Aorta (tissue), 5 donors: ENCODE data around the gene MYCBP2. TPM values are rescaled to one million over a fixed set of nuclear protein-coding genes. Genes with fewer than 3 reads are reported as not detected.
A peak's percentile ranks its signal among the peaks of the same experiment; 100 is the strongest.

Experiments
- ATAC-seq: fragments of 200-7000 bp; cut with Tn5 transposase; one replicate; pipeline ENCODE4 v1.9.1; 2022; ENCODE audit warnings: moderate library complexity; ENCODE audit not compliant: low FRiP score
- DNase-seq, 2 donors: peaks; one replicate each; pipeline ENCODE4 v3.0.0-alpha.2; 2020
- H3K27ac ChIP-seq, 2 donors: one replicate each; pipeline ENCODE4 v1.5.1; 2013; ENCODE audit warnings: low read length in 2 of 2, mild to moderate bottlenecking in 2 of 2, moderate library complexity in 2 of 2, control low read depth in 1 of 2, inconsistent platforms in 1 of 2, low read depth in 1 of 2
- H3K27me3 ChIP-seq, 2 donors: one replicate each; pipeline ENCODE4 v1.6.1; 2013; ENCODE audit warnings: control low read depth in 1 of 2, low read length in 1 of 2, mild to moderate bottlenecking in 1 of 2, moderate library complexity in 1 of 2; ENCODE audit not compliant: insufficient read depth in 2 of 2, control insufficient read depth in 1 of 2
- H3K36me3 ChIP-seq, 2 donors: one replicate each; pipeline ENCODE4 v1.6.1; 2013; ENCODE audit warnings: control low read depth in 1 of 2, low read length in 1 of 2, mild to moderate bottlenecking in 1 of 2; ENCODE audit not compliant: insufficient read depth in 2 of 2, control insufficient read depth in 1 of 2
- H3K4me1 ChIP-seq, 2 donors: one replicate each; pipeline ENCODE4 v1.6.1; 2013; ENCODE audit warnings: low read length in 2 of 2, control low read depth in 1 of 2, mild to moderate bottlenecking in 1 of 2, moderate library complexity in 1 of 2; ENCODE audit not compliant: insufficient read depth in 2 of 2, control insufficient read depth in 1 of 2
- H3K4me3 ChIP-seq, 2 donors: one replicate each; pipeline ENCODE4 v1.5.1; 2013; ENCODE audit warnings: low read length in 2 of 2, control low read depth in 1 of 2, mild to moderate bottlenecking in 1 of 2
- H3K9me3 ChIP-seq: one replicate; pipeline ENCODE4 v1.6.1; 2013; ENCODE audit warnings: mild to moderate bottlenecking, low read length; ENCODE audit not compliant: control insufficient read depth
- WGBS, 2 donors: extraction: QIAGEN DNeasy Blood & Tissue Kit; methylation state at CpG; one replicate each; pipeline ENCODE4 v1.1.7; 2013; 5-methylcytosine and 5-hydroxymethylcytosine counted together
- intact Hi-C, 2 donors: fragments of 100-400 bp; cut with DNase I; formaldehyde crosslinking; loops; one replicate each; pipeline versions ENCODE4 v1.14.2 to v1.15.0; 2022
- polyA plus RNA-seq, 2 donors: library from polyadenylated mRNA; stranded (reverse); fragments of 200-250 nt; gene quantifications; one replicate each; pipeline ENCODE4 v1.2.3, GENCODE V29; 2013
- total RNA-seq, 2 donors: library from RNA; stranded (reverse); fragmentation: NEBNext Ultra II Directional; extraction: Animal tissue kit (Norgen Biotek cat#: 25700); gene quantifications; one replicate each; pipeline ENCODE4 v1.2.1, GENCODE V29; 2021
- donor health status: healthy with polysubstance abuse.
- donor health status: Bipolar disorder and iron deficiency.
- donor health status: DM: no; HTN: no; CAD: no.
- donor health status: DM: no; HTN: no; CAD: no.
- donor health status: DM: yes; HTN: yes; CAD: no.

The MYCBP2 gene
- total and polyA plus RNA-seq, 4 donors, result 8.1 to 166 (median 96.1) TPM

DNA sequence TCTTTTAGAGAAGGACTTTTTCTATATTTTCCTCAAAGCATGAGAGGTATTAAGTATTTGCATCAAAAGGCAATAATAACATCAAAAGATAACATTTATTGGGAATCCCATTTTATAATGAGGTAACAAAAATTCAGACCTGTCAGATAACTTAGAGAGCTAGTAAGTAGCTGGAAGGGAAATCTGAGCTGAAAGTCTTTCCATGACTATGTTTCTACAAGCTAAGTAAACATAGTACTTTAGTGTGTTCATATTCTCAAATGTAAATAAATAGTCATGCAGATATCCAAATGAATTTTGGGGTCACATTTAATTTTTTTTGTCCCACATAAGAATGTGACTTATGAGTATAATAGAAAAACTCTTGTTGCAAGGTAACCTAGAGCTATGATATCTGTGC lies 212.6 kb downstream of the MYCBP2 start:
- H3K36me3 ChIP-seq, result peaks cover 2 to 6% of the 10 kb centered on the region in 2 donors
- no peaks in the 10 kb centered on the region for H3K9me3 ChIP-seq
- DNase-seq (no peak), ATAC-seq (no peak)
- intact Hi-C loops, result no loop called here
- no peaks in the 10 kb centered on the region for H3K27me3 ChIP-seq
- no peak overlapping the region for H3K27ac ChIP-seq
- H3K4me1 ChIP-seq, result peaks cover 2 to 3% of the 10 kb centered on the region in 2 donors
- H3K4me3 ChIP-seq, result no peak overlapping the region

DNA sequence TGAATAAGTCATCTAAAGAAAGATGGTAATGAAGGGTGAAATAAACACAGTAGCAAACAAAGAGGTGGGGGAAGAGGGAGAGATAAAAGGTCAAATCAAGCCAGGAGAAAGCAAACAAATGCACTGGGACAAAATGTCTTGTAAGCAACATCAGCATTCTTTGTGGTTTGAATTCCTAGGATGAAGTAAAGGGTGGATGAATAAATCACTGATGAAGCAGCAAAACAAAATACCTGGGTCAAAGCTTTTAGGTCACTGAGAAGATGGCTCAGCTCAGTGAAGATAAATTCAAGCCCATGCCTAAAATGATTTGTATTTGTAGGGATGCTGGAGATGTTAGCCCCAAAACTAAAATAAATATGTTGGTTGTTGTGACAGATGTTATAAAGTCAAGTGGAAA lies 213.4 kb downstream of the MYCBP2 start:
- no peak overlapping the region for H3K4me3 ChIP-seq

DNA sequence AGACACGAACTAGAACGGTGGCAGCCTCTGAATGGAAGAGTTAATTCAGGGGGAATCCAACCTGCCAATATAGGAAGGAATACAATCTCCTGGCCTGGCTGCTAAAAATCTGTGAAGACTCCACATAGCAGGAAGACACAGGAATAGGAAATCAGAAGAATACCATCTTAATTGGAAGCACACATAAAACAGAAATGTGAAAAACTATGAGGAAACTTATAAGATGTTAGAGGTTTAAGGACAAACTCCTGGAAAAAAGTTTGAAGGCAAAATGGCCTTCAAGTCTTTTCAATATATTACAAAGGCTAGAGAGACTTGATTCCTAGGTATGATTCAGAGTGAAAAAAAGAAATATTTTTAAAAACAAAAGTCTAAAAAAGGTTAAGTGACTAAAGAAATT lies 221.8 kb downstream of the MYCBP2 start:
- Histone ChIP-seq H3K9me3 (no peaks in the 10 kb centered on the region), H3K4me3 (no peak overlapping the region), H3K27ac (no peak overlapping the region), H3K36me3 (peaks cover 3 to 4% of the 10 kb centered on the region in 2 donors), H3K4me1 (no peaks in the 10 kb centered on the region), H3K27me3 (no peaks in the 10 kb centered on the region)
- intact Hi-C loops, result no loop called here
- 91 to 92% methylated on average over 2 of the region's 2 CpGs for WGBS, 2 donors
- DNase-seq (no peak), ATAC-seq (no peak)

More for the DNA sequence above, 213.4 kb downstream of the MYCBP2 start:
- no peak for ATAC-seq
- no peak for DNase-seq
- peaks cover 2 to 6% of the 10 kb centered on the region in 2 donors for H3K36me3 ChIP-seq
- intact Hi-C loops, result no loop called here
- H3K27me3 ChIP-seq, result no peaks in the 10 kb centered on the region
- H3K27ac ChIP-seq, result no peak overlapping the region
- no peaks in the 10 kb centered on the region for H3K9me3 ChIP-seq
- H3K4me1 ChIP-seq, result peaks cover 2 to 3% of the 10 kb centered on the region in 2 donors

DNA sequence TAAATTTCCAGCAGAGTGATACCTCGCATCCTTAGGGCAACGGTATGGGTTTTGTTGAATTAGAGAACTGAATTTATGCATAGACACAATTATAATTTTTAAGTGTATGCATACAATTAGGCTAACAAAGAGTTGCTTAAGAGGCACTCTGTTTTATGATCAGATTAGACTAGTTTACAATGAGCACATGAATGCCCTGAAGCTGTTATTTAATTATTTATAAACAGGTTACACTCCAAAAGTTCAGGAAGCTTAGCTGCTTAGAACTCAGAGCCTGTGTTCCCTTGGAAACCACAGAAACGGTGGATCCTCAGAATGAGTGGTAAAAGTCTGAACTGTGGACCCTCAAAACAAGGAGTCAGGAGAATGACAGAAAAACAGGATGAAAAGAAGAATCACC lies 227.5 kb downstream of the MYCBP2 start:
- Histone ChIP-seq H3K4me3 (no peak overlapping the region), H3K27ac (no peak overlapping the region), H3K36me3 (peaks cover 4 to 6% of the 10 kb centered on the region in 2 donors), H3K4me1 (no peaks in the 10 kb centered on the region), H3K27me3 (no peaks in the 10 kb centered on the region), H3K9me3 (no peaks in the 10 kb centered on the region)
- ATAC-seq (no peak), DNase-seq (no peak)
- WGBS, 2 donors, result 90 to 94% methylated on average over 3 of the region's 3 CpGs
- intact Hi-C loops, result no loop called here

DNA sequence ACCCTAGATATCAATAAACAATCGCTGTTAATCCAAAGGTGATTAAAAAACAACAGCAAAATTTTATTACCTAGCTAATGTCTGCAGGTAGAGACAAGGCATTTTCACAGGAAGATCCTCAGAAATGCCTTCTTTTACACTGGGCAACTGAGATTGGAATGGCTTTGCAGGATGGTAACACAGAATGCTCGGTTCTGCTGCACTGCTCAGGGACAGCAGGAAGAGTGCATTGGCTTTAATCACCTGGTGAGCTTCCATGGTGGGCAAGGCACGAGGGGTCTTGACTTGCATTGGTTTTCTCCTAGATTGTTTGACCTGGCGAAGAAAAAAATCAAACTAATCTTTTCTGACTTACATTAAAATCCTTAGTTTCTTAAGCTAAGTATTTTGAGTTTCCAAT lies 231.6 kb downstream of the MYCBP2 start:
- intact Hi-C loops, result no loop called here

DNA sequence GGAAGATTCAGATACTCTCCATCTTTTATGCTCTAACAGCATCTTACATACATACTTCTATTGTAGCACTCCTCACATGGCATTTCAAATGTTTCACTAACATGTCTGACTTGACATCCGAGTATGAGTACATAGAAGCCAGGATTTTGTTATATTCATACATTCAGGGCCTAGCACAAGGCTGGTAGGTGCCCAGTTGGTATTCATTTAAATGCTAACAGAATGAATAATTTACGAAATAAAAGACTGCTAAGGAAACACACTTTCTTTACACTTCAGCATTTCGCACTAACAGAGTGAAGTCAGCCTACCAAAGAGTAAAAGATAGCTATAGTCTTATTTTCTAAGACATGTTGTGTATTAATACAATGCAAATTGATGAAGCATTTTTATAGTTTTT lies 232.1 kb downstream of the MYCBP2 start:
- peaks cover 2 to 3% of the 10 kb centered on the region in 2 donors for H3K36me3 ChIP-seq
- H3K4me3 ChIP-seq, result no peak overlapping the region
- no peak for ATAC-seq
- DNase-seq, result no peak
- H3K4me1 ChIP-seq, result no peaks in the 10 kb centered on the region
- H3K27me3 ChIP-seq, result no peaks in the 10 kb centered on the region
- no peaks in the 10 kb centered on the region for H3K9me3 ChIP-seq
- no peak overlapping the region for H3K27ac ChIP-seq
- WGBS, 2 donors, result 93 to 98% methylated on average over 3 of the region's 3 CpGs
- intact Hi-C loops, result no loop called here

More for the DNA sequence above, 231.6 kb downstream of the MYCBP2 start:
- Histone ChIP-seq H3K4me3 (no peak overlapping the region), H3K36me3 (peaks cover 2 to 3% of the 10 kb centered on the region in 2 donors), H3K27me3 (no peaks in the 10 kb centered on the region), H3K9me3 (no peaks in the 10 kb centered on the region), H3K4me1 (no peaks in the 10 kb centered on the region), H3K27ac (no peak overlapping the region)
- ATAC-seq (no peak), DNase-seq (no peak)
- WGBS, 2 donors, result 93 to 94% methylated on average over 4 of the region's 4 CpGs

DNA sequence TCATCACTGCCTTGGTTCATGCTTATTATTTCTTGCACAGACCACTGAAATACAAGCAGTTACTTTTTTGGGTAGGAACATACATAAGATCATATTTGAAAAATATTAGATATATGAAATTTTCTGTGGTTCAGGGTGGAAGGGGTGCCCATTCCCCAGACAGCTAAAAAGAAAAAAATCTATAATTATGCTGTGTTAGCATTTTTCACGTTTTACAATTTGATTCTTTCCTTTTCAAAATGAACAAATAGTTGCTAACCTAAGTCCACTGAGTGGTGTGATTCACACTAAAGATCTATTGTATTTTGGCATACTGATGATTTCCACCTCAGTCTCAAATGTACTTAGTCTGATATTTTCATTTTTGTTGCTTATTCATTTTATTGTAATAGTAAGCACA lies 233.2 kb downstream of the MYCBP2 start:
- Histone ChIP-seq H3K4me1 (no peaks in the 10 kb centered on the region), H3K36me3 (peaks cover 2 to 3% of the 10 kb centered on the region in 2 donors), H3K4me3 (no peak overlapping the region), H3K27me3 (no peaks in the 10 kb centered on the region), H3K27ac (no peak overlapping the region), H3K9me3 (no peaks in the 10 kb centered on the region)
- ATAC-seq (no peak), DNase-seq (no peak)
- WGBS, 2 donors, result 53 to 73% methylated on average over 1 of the region's 1 CpG
- intact Hi-C loops, result no loop called here

DNA sequence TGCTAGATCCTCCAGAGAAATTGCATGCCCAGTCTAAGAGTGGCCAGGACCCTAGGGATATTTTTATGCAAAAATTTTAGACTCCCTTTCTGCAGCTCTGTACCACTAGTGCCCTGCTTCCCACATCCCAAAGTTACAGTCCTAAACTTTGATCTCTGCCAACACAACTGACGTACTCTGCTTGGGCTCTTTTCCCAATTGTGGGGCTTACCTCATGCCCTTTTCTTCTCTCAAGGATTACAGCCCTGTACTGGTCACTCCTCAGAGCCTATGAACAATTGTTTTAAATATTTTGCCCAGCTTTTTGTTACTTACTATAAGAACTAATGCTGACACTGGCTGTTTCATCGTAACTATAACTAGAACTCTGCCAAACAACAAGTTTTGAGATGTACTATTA lies 242.1 kb downstream of the MYCBP2 start:
- WGBS, 2 donors, result 45 to 59% methylated on average over 2 of the region's 2 CpGs
- Histone ChIP-seq H3K36me3 (peaks cover 0 to 8% of the 10 kb centered on the region in 2 donors), H3K9me3 (no peaks in the 10 kb centered on the region), H3K27me3 (no peaks in the 10 kb centered on the region), H3K4me1 (no peaks in the 10 kb centered on the region), H3K4me3 (no peak overlapping the region), H3K27ac (no peak overlapping the region)
- ATAC-seq (no peak), DNase-seq (no peak)
- intact Hi-C loops, result no loop called here

DNA sequence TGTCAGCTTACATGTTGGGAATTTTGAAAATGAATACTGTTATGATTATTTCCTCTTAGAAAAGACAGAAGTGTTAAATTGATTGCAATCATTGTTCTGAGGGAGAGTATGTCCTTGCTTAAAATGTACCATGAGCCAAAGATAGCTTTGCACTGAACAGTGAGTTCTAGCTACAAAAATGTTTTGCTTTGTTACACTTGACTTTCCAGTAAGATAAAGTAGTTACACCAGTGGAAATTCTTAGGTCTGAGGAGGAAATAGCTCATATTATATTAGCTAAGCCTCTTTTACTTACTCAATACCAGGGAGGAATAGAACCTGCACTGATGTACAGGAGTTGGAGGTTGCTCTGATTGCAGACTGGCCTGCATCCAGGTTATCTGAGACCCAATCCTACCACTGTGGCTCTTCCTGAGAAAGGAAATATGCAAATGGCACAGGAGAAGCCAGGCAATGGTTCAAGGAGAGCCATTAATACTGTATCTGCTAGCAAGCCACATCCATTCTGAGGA lies 246.9 kb downstream of the MYCBP2 start:
- Histone ChIP-seq H3K27ac (peak overlapping the region in 1 of 2 donors; percentile 80), H3K9me3 (no peaks in the 10 kb centered on the region), H3K36me3 (peaks cover 0 to 7% of the 10 kb centered on the region in 2 donors), H3K4me1 (no peaks in the 10 kb centered on the region), H3K27me3 (no peaks in the 10 kb centered on the region), H3K4me3 (no peak overlapping the region)
- intact Hi-C loops, result no loop called here
- DNase-seq, result no peak
- no peak for ATAC-seq
